ENCODE data around the gene MAN1C1. TPM values are rescaled to one million over a fixed set of nuclear protein-coding genes. Genes with fewer than 3 reads are reported as not detected.

MAN1C1 gene
- total RNA-seq, 1 experiment from 2014 or later, result 1.2 TPM

- Histone ChIP-seq H3K9ac (ENCODE audit: low read length) (no peak overlapping the region), H2AFZ (ENCODE audit: low read depth, low read length, poor library complexity, severe bottlenecking) (no peak overlapping the region), H3K27ac (ENCODE audit: low read depth, low read length) (no peak overlapping the region), H4K20me1 (ENCODE audit: insufficient read depth) (no peaks in the 10 kb centered on the region), H3K4me1 (ENCODE audit: control insufficient read depth in 1 of 2, insufficient read depth in 2 of 2, low read length in 2 of 2) (no peaks in the 10 kb centered on the region), H3K36me3 (ENCODE audit: control insufficient read depth in 1 of 2, insufficient read depth in 2 of 2, low read length in 2 of 2) (no peaks in the 10 kb centered on the region), H3K79me2 (ENCODE audit: insufficient read depth, low read length) (no peaks in the 10 kb centered on the region), H3K9me2 (ENCODE audit: insufficient read depth) (no peaks in the 10 kb centered on the region), H3K27me3 (ENCODE audit: insufficient read depth, low read length) (no peaks in the 10 kb centered on the region), H3K4me2 (ENCODE audit: low read length) (no peak overlapping the region), H3K4me3 (replicated peaks in 1 of 2; ENCODE audit: low read depth in 1 of 2, low read length in 2 of 2) (no peak overlapping the region), H3K9me3 (ENCODE audit: control insufficient read depth in 1 of 2, insufficient read depth in 1 of 2, low read depth in 1 of 2, low read length in 2 of 2) (no peaks in the 10 kb centered on the region)
- POLR2A ChIA-PET, result interaction anchor here (0.7 kb wide), 1 partner anchor 35 kb away, joined by 5 read pairs; no protein-coding TSS in a partner anchor
- RAD21 ChIA-PET (ENCODE audit: low non-redundant PET in 1 of 2, low total read pairs in 2 of 2, uncharacterized antibody in 2 of 2, unreplicated experiment in 2 of 2), result no interaction called here
- no peak for DNase-seq (ENCODE audit: low read depth, low spot score)
- BruUV-seq (replicated peaks), result no TSS peak
- TF ChIP-seq EZH2phosphoT487 (IDR thresholded peaks at IDR 0.05; ENCODE audit: borderline replicate concordance) (no peak), SP1 (IDR thresholded peaks at IDR 0.05; ENCODE audit: low read depth) (no peak), POLR2A (IDR thresholded peaks at IDR 0.05; ENCODE audit: borderline replicate concordance, extremely low read depth, insufficient read depth, insufficient read length) (no peak), ZFX (IDR thresholded peaks at IDR 0.05) (no peak), CBX3 (IDR thresholded peaks at IDR 0.05; ENCODE audit: low read depth) (no peak), EGR1 (IDR thresholded peaks at IDR 0.05; ENCODE audit: low read depth) (no peak), CTCF (IDR thresholded peaks at IDR 0.05 in 2 of 3, conservative IDR thresholded peaks at IDR 0.05 in 1 of 3; ENCODE audit: borderline replicate concordance in 1 of 3, insufficient read depth in 1 of 3, low read depth in 2 of 3, low read length in 2 of 3) (no peak)
- no peak for ATAC-seq
- intact Hi-C loops (cut with micrococcal nuclease), result no loop called here
- CTCF ChIA-PET, result no interaction called here
Observed at GRCh38 chr1:25583519-25584370, 32.8 kb upstream of the MAN1C1 start.

- CTCF ChIA-PET, result no interaction called here
- Histone ChIP-seq H3K27ac (ENCODE audit: low read depth, low read length) (no peak overlapping the region), H3K9ac (ENCODE audit: low read length) (no peak overlapping the region), H3K36me3 (ENCODE audit: control insufficient read depth in 1 of 2, insufficient read depth in 2 of 2, low read length in 2 of 2) (no peaks in the 10 kb centered on the region), H3K4me1 (ENCODE audit: control insufficient read depth in 1 of 2, insufficient read depth in 2 of 2, low read length in 2 of 2) (no peaks in the 10 kb centered on the region), H3K4me2 (ENCODE audit: low read length) (no peak overlapping the region), H3K27me3 (ENCODE audit: insufficient read depth, low read length) (no peaks in the 10 kb centered on the region), H3K9me3 (ENCODE audit: control insufficient read depth in 1 of 2, insufficient read depth in 1 of 2, low read depth in 1 of 2, low read length in 2 of 2) (no peaks in the 10 kb centered on the region), H2AFZ (ENCODE audit: low read depth, low read length, poor library complexity, severe bottlenecking) (no peak overlapping the region), H4K20me1 (ENCODE audit: insufficient read depth) (no peaks in the 10 kb centered on the region), H3K9me2 (ENCODE audit: insufficient read depth) (no peaks in the 10 kb centered on the region), H3K79me2 (ENCODE audit: insufficient read depth, low read length) (no peaks in the 10 kb centered on the region), H3K4me3 (replicated peaks in 1 of 2; ENCODE audit: low read depth in 1 of 2, low read length in 2 of 2) (no peak overlapping the region)
- POLR2A ChIA-PET, result no interaction called here
- DNase-seq (ENCODE audit: low read depth, low spot score) (no peak), ATAC-seq (no peak)
- RAD21 ChIA-PET (ENCODE audit: low non-redundant PET in 1 of 2, low total read pairs in 2 of 2, uncharacterized antibody in 2 of 2, unreplicated experiment in 2 of 2), result no interaction called here
- BruUV-seq (replicated peaks), result no TSS peak
- intact Hi-C loops (cut with micrococcal nuclease), result no loop called here
- TF ChIP-seq TCF7L2 (IDR thresholded peaks at IDR 0.05; ENCODE audit: borderline replicate concordance, extremely low read depth, insufficient read depth, insufficient read length), result no peak
- no peak for TF ChIP-seq YY1 (IDR thresholded peaks at IDR 0.05; ENCODE audit: extremely low read depth, insufficient replicate concordance, low read depth, low read length)
- TF ChIP-seq CEBPB (IDR thresholded peaks at IDR 0.05; ENCODE audit: low read depth), result no peak
- no peak for TF ChIP-seq EZH2phosphoT487 (IDR thresholded peaks at IDR 0.05; ENCODE audit: borderline replicate concordance)
- TF ChIP-seq ELF1 (IDR thresholded peaks at IDR 0.05; ENCODE audit: borderline replicate concordance, low read depth), result no peak
- TF ChIP-seq MAX (IDR thresholded peaks at IDR 0.05), result no peak
- no peak for TF ChIP-seq POLR2AphosphoS5 (IDR thresholded peaks at IDR 0.05; ENCODE audit: low read depth, low read length)
- no peak for TF ChIP-seq EZH2 (IDR thresholded peaks at IDR 0.05)
- TF ChIP-seq CTCF (IDR thresholded peaks at IDR 0.05 in 2 of 3, conservative IDR thresholded peaks at IDR 0.05 in 1 of 3; ENCODE audit: borderline replicate concordance in 1 of 3, insufficient read depth in 1 of 3, low read depth in 2 of 3, low read length in 2 of 3), result no peak
- TF ChIP-seq ZNF274 (IDR thresholded peaks at IDR 0.05; ENCODE audit: low read depth, low read length), result no peak
- no peak for TF ChIP-seq EGR1 (IDR thresholded peaks at IDR 0.05; ENCODE audit: low read depth)
Observed at GRCh38 chr1:25586181-25586588, 30.4 kb upstream of the MAN1C1 start.

Measured in HCT116 (cell line).